Ishikawa (cell line): ENCODE measurements around the gene CRTC1.

Experiments
- CEBPB ChIP-seq: IDR thresholded peaks from 2 replicates; pipeline ENCODE4 v1.6.1; 2012
- CREB1 ChIP-seq: IDR thresholded peaks from 2 replicates; pipeline ENCODE4 v1.6.1; 2012; ENCODE audit warnings: low read depth
- EGR1 ChIP-seq: IDR thresholded peaks from 2 replicates; pipeline ENCODE4 v1.6.1; 2012
- EP300 ChIP-seq: IDR thresholded peaks from 2 replicates; pipeline ENCODE4 v1.6.1; 2012; ENCODE audit warnings: borderline replicate concordance
- FOXM1 ChIP-seq: IDR thresholded peaks from 2 replicates; pipeline ENCODE4 v1.6.1; 2012; ENCODE audit warnings: low read depth, borderline replicate concordance
- NFIC ChIP-seq: IDR thresholded peaks from 2 replicates; pipeline ENCODE4 v1.6.1; 2012
- RAD21 ChIP-seq: IDR thresholded peaks from 2 replicates; pipeline ENCODE4 v1.6.1; 2012; ENCODE audit warnings: low read depth
- TAF1 ChIP-seq: IDR thresholded peaks from 2 replicates; pipeline ENCODE4 v1.6.1; 2012; ENCODE audit warnings: low read depth, mild to moderate bottlenecking
- TCF12 ChIP-seq: IDR thresholded peaks from 2 replicates; pipeline ENCODE4 v1.6.1; 2012; ENCODE audit warnings: low read depth
- TEAD4 ChIP-seq: IDR thresholded peaks from 2 replicates; pipeline ENCODE4 v1.6.1; 2012
- YY1 ChIP-seq: IDR thresholded peaks from 2 replicates; pipeline ENCODE4 v1.6.1; 2012; ENCODE audit warnings: low read depth
- ZBTB7A ChIP-seq: IDR thresholded peaks from 2 replicates; pipeline ENCODE4 v1.6.1; 2012; ENCODE audit warnings: low read depth
- TF ChIP-seq, protein P1 (sequence below): IDR thresholded peaks from 2 replicates; pipeline ENCODE4 v1.6.1; 2012
- TF ChIP-seq, protein P2 (sequence below): IDR thresholded peaks from 2 replicates; pipeline ENCODE4 v1.6.1; 2012; ENCODE audit warnings: low read depth, mild to moderate bottlenecking
- TF ChIP-seq, protein P3 (sequence below): IDR thresholded peaks from 2 replicates; pipeline ENCODE4 v1.6.1; 2012

Gene CRTC1

GRCh38 chr19:18636969-18637629 is 46.4 kb upstream of the CRTC1 start, which contains the start of gene KLHL26:
TSS of gene KLHL26 (plus strand) at chr19:18637028. CDS start at chr19:18637055, 27 bp downstream.
- TF ChIP-seq TCF12: no peak
- no peak for TF ChIP-seq CEBPB
- TF ChIP-seq, protein P1, sequence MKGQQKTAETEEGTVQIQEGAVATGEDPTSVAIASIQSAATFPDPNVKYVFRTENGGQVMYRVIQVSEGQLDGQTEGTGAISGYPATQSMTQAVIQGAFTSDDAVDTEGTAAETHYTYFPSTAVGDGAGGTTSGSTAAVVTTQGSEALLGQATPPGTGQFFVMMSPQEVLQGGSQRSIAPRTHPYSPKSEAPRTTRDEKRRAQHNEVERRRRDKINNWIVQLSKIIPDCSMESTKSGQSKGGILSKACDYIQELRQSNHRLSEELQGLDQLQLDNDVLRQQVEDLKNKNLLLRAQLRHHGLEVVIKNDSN: no peak
- TF ChIP-seq NFIC: no peak
- TF ChIP-seq, protein P2, sequence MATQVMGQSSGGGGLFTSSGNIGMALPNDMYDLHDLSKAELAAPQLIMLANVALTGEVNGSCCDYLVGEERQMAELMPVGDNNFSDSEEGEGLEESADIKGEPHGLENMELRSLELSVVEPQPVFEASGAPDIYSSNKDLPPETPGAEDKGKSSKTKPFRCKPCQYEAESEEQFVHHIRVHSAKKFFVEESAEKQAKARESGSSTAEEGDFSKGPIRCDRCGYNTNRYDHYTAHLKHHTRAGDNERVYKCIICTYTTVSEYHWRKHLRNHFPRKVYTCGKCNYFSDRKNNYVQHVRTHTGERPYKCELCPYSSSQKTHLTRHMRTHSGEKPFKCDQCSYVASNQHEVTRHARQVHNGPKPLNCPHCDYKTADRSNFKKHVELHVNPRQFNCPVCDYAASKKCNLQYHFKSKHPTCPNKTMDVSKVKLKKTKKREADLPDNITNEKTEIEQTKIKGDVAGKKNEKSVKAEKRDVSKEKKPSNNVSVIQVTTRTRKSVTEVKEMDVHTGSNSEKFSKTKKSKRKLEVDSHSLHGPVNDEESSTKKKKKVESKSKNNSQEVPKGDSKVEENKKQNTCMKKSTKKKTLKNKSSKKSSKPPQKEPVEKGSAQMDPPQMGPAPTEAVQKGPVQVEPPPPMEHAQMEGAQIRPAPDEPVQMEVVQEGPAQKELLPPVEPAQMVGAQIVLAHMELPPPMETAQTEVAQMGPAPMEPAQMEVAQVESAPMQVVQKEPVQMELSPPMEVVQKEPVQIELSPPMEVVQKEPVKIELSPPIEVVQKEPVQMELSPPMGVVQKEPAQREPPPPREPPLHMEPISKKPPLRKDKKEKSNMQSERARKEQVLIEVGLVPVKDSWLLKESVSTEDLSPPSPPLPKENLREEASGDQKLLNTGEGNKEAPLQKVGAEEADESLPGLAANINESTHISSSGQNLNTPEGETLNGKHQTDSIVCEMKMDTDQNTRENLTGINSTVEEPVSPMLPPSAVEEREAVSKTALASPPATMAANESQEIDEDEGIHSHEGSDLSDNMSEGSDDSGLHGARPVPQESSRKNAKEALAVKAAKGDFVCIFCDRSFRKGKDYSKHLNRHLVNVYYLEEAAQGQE: no peak
- TF ChIP-seq EGR1: no peak
- TF ChIP-seq CREB1: peak; percentile 68
- TF ChIP-seq, protein P3, sequence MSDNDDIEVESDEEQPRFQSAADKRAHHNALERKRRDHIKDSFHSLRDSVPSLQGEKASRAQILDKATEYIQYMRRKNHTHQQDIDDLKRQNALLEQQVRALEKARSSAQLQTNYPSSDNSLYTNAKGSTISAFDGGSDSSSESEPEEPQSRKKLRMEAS: peak; percentile 52; the same call in 1 of the 2 replicates
- TF ChIP-seq YY1: peak; percentile 91
- no peak for TF ChIP-seq FOXM1
- TF ChIP-seq TEAD4: no peak
- no peak for TF ChIP-seq ZBTB7A
- no peak for TF ChIP-seq EP300
- peak; percentile 87 for TF ChIP-seq TAF1
- no peak for TF ChIP-seq RAD21

GRCh38 chr19:18637673-18638630 is 45.5 kb upstream of the CRTC1 start:
- TF ChIP-seq, protein P3: 0 out of 2 replicates have a peak, but pooled peaks have one; percentile 42
- TF ChIP-seq, protein P1: no peak

GRCh38 chr19:18639706-18640243 is 43.7 kb upstream of the CRTC1 start:
- TF ChIP-seq ZBTB7A (no peak), EP300 (no peak), RAD21 (no peak), TEAD4 (no peak), TAF1 (no peak), NFIC (no peak), FOXM1 (no peak), EGR1 (no peak), TCF12 (no peak), YY1 (no peak), CEBPB (no peak), CREB1 (no peak)
- TF ChIP-seq, protein P3: no peak
- TF ChIP-seq, protein P2: no peak
- TF ChIP-seq, protein P1: no peak

GRCh38 chr19:18644196-18645034 is 39.1 kb upstream of the CRTC1 start:
- no peak for TF ChIP-seq ZBTB7A
- no peak for TF ChIP-seq TCF12
- no peak for TF ChIP-seq CEBPB
- no peak for TF ChIP-seq CREB1
- TF ChIP-seq EGR1: no peak
- TF ChIP-seq, protein P2: no peak
- TF ChIP-seq, protein P3: no peak
- no peak for TF ChIP-seq NFIC
- no peak for TF ChIP-seq RAD21
